ENCODE measurements around the gene GRIK1. TPM values are rescaled to one million over a fixed set of nuclear protein-coding genes. Genes with fewer than 3 reads are reported as not detected.

GRIK1 gene
- total and polyA plus RNA-seq, 12 donors = not detected

- no peaks in the 10 kb centered on the region for H3K9me3 ChIP-seq
- no peak overlapping the region for H3K27ac ChIP-seq
- H3K36me3 ChIP-seq = no peaks in the 10 kb centered on the region
- DNase-seq (no peak), ATAC-seq (no peak)
- intact Hi-C loops (cut with DNase I) = no loop called here
- peaks cover 0 to 15% (median 0%) of the 10 kb centered on the region in 7 donors for H3K27me3 ChIP-seq
- H3K4me1 ChIP-seq = no peaks in the 10 kb centered on the region
- TF ChIP-seq CTCF (IDR thresholded peaks at IDR 0.05) = no peak
- no peak overlapping the region for H3K4me3 ChIP-seq
Measured at GRCh38 chr21:29887313-29888009, 52.3 kb downstream of the GRIK1 start.

- no peak overlapping the region for H3K27ac ChIP-seq
- no peaks in the 10 kb centered on the region for H3K36me3 ChIP-seq
- intact Hi-C loops (cut with DNase I) = no loop called here
- ATAC-seq (no peak), DNase-seq (no peak)
- TF ChIP-seq CTCF (IDR thresholded peaks at IDR 0.05) = no peak
- no peaks in the 10 kb centered on the region for H3K4me1 ChIP-seq
- 35 to 50% methylated on average over 1 of the region's 1 CpG for WGBS, 2 donors
- no peaks in the 10 kb centered on the region for H3K9me3 ChIP-seq
- peaks cover 0 to 18% (median 0%) of the 10 kb centered on the region in 7 donors for H3K27me3 ChIP-seq
- no peak overlapping the region for H3K4me3 ChIP-seq
Measured at GRCh38 chr21:29885491-29885890, 54.3 kb downstream of the GRIK1 start.

DNA sequence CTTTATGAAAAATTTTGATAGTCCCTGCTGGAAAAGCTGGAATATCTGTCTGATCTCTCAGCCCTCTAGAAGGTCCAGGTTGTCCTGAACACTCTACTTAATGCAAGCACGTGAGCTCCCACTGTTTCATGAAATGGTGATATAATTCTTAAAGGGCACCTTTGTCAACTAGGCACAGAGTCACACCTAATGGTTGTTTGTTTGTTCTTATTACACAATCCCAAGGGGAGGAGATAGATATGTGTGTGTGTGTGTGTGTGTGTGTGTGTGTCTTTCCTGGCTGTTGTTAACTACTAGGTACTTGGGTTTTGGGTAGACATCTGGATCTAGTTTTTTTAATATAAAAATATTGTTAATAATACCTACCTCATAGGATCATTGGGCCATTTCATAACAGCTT is 63.9 kb downstream of the GRIK1 start:
- ATAC-seq = no peak
- intact Hi-C loops (cut with DNase I) = no loop called here

DNA sequence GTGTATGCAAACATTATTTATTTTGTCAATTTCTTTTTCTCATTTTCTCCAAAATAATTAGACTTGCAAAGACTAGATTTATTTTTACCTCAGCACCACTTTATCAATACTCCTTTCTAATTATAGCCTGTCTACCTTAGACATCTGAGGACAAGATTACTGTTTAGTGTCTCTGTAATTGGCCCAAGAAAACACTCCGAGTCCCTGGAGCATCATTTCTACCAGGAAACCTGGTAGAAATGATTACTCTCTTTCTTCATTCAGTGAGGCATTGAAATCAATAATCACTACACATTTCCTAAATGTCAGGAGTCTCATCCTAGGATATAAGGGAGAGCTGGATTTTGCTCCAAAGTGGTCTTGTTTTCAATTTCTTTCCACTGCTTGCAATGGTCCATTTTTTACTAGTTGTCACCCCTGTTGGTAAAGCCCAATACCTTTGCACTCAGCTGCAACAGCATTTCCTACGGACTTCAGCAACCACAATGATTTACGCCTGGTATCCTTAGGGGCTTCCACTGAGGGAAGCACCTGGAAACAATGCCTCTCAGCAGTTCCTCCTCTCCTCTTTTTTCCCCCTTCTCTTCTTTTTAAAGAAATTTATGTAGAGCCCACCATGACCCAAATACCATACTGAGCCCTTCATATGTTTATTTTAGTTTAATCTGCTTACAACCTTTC is 64.6 kb downstream of the GRIK1 start:
- no peak for DNase-seq
- Histone ChIP-seq H3K9me3 (no peaks in the 10 kb centered on the region), H3K27me3 (peaks cover 0 to 3% (median 0%) of the 10 kb centered on the region in 7 donors), H3K36me3 (no peaks in the 10 kb centered on the region), H3K4me1 (no peaks in the 10 kb centered on the region), H3K4me3 (no peak overlapping the region), H3K27ac (no peak overlapping the region)
- no peak for ATAC-seq
- 54 to 58% methylated on average over 3 of the region's 3 CpGs for WGBS, 2 donors
- no peak for TF ChIP-seq CTCF (IDR thresholded peaks at IDR 0.05)
- intact Hi-C loops (cut with DNase I) = no loop called here

More for the DNA sequence above, 63.9 kb downstream of the GRIK1 start:
- Histone ChIP-seq H3K4me1 (no peaks in the 10 kb centered on the region), H3K9me3 (no peaks in the 10 kb centered on the region), H3K27me3 (peaks cover 0 to 3% (median 0%) of the 10 kb centered on the region in 7 donors), H3K4me3 (no peak overlapping the region), H3K36me3 (no peaks in the 10 kb centered on the region), H3K27ac (no peak overlapping the region)
- WGBS, 2 donors = 62 to 79% methylated on average over 1 of the region's 1 CpG
- TF ChIP-seq CTCF (IDR thresholded peaks at IDR 0.05) = no peak
- no peak for DNase-seq

Data from heart right ventricle (tissue), 16 donors.